Smooth muscle cell (in vitro differentiated cells): ENCODE results near the gene APOA4. TPM values are rescaled to one million over a fixed set of nuclear protein-coding genes. Genes with fewer than 3 reads are reported as not detected.

Experiments
- DNase-seq: peaks from one replicate; lab custom pipeline; 2025; ENCODE audit not compliant: unreplicated experiment; lab: John Stamatoyannopoulos, UW
- H2AFZ ChIP-seq: fragments of 200-600 bp; sonication (generic); 2 replicates; pipeline ENCODE4 v1.6.0; 2016; ENCODE audit warnings: antibody characterized with exemption, low read depth, mild to moderate bottlenecking
- H3F3A ChIP-seq: fragments of 200-600 bp; sonication (generic); 2 replicates; pipeline ENCODE4 v1.6.0; 2017; ENCODE audit warnings: antibody characterized with exemption, low read depth
- H3K27ac ChIP-seq: fragments of 200-600 bp; sonication (generic); 2 replicates; pipeline ENCODE4 v1.5.1; 2016; ENCODE audit warnings: low read depth, mild to moderate bottlenecking
- H3K27me3 ChIP-seq: fragments of 200-600 bp; sonication (generic); 2 replicates; pipeline ENCODE4 v1.6.1; 2016; ENCODE audit warnings: low read depth, mild to moderate bottlenecking
- H3K36me3 ChIP-seq: fragments of 200-600 bp; sonication (generic); 2 replicates; pipeline ENCODE4 v1.5.1; 2016; ENCODE audit warnings: low read depth
- H3K4me1 ChIP-seq: fragments of 200-600 bp; sonication (generic); 2 replicates; pipeline ENCODE4 v1.5.1; 2016; ENCODE audit warnings: low read depth
- H3K4me2 ChIP-seq: fragments of 200-600 bp; sonication (generic); 2 replicates; pipeline ENCODE4 v1.6.0; 2016; ENCODE audit warnings: mild to moderate bottlenecking
- H3K4me3 ChIP-seq: fragments of 200-600 bp; sonication (generic); 2 replicates; pipeline ENCODE4 v1.5.1; 2016; ENCODE audit warnings: mild to moderate bottlenecking
- H3K79me2 ChIP-seq: fragments of 200-600 bp; sonication (generic); 2 replicates; pipeline ENCODE4 v1.6.0; 2016; ENCODE audit warnings: low read depth, mild to moderate bottlenecking
- H3K9ac ChIP-seq: fragments of 200-600 bp; sonication (generic); 2 replicates; pipeline ENCODE4 v1.6.0; 2016; ENCODE audit warnings: low read depth
- H3K9me3 ChIP-seq: fragments of 200-600 bp; sonication (generic); replicated peaks from 2 replicates; pipeline ENCODE4 v1.5.1; 2016; ENCODE audit warnings: low read depth
- H4K20me1 ChIP-seq: fragments of 200-600 bp; sonication (generic); 2 replicates; pipeline ENCODE4 v1.6.0; 2016; ENCODE audit warnings: low read depth
- CTCF ChIP-seq: fragments of 200-600 bp; sonication (generic); IDR thresholded peaks from 2 replicates; pipeline ENCODE4 v1.5.1; 2017; ENCODE audit warnings: borderline replicate concordance, mild to moderate bottlenecking, antibody characterized with exemption; ENCODE audit not compliant: insufficient read depth, poor library complexity, severe bottlenecking
- WGBS: methylation state at CpG from one replicate; pipeline ENCODE4 v1.1.7; 2016; ENCODE audit warnings: low lambda C conversion rate; 5-methylcytosine and 5-hydroxymethylcytosine counted together
- polyA plus RNA-seq: library from polyadenylated mRNA; unstranded; fragments of >200 nt; fragmentation: Nextera tagmentation; extraction: Ambion mirVana; gene quantifications from 2 replicates; pipeline ENCODE4 v1.2.1, GENCODE V29; 2016
- total RNA-seq: library from RNA; depleted of rRNA; stranded (reverse); fragments of >200 nt; gene quantifications from 2 replicates; pipeline ENCODE4 v1.2.3, GENCODE V29; 2014

Gene APOA4
- total and polyA plus RNA-seq, 2 experiments from 2014 or later: 0.15 TPM; not detected in 1

GRCh38 chr11:116827461-116827860, 4.4 kb upstream of the APOA4 start:
- no peak for TF ChIP-seq CTCF
- H3K27ac ChIP-seq: no peak overlapping the region
- no peaks in the 10 kb centered on the region for H4K20me1 ChIP-seq
- no peak overlapping the region for H3K4me2 ChIP-seq
- H3F3A ChIP-seq: no peaks in the 10 kb centered on the region
- H3K9ac ChIP-seq: no peak overlapping the region
- H3K4me1 ChIP-seq: no peaks in the 10 kb centered on the region
- no peak overlapping the region for H2AFZ ChIP-seq
- no peaks in the 10 kb centered on the region for H3K79me2 ChIP-seq
- H3K9me3 ChIP-seq: no peaks in the 10 kb centered on the region
- no peaks in the 10 kb centered on the region for H3K36me3 ChIP-seq
- no peak overlapping the region for H3K4me3 ChIP-seq
- no peaks in the 10 kb centered on the region for H3K27me3 ChIP-seq
- 88% methylated on average over 6 of the region's 6 CpGs for WGBS
- no peak for DNase-seq

GRCh38 chr11:116826751-116827431, 3.8 kb upstream of the APOA4 start:
- Histone ChIP-seq H3K36me3 (no peaks in the 10 kb centered on the region), H3K27ac (no peak overlapping the region), H2AFZ (no peak overlapping the region), H3K27me3 (no peaks in the 10 kb centered on the region), H3F3A (no peaks in the 10 kb centered on the region), H3K4me3 (no peak overlapping the region), H3K79me2 (no peaks in the 10 kb centered on the region), H3K4me1 (no peaks in the 10 kb centered on the region), H3K9ac (no peak overlapping the region), H4K20me1 (no peaks in the 10 kb centered on the region), H3K9me3 (no peaks in the 10 kb centered on the region), H3K4me2 (no peak overlapping the region)
- TF ChIP-seq CTCF: no peak
- 63% methylated on average over 9 of the region's 9 CpGs for WGBS
- no peak for DNase-seq

GRCh38 chr11:116825854-116826750, 3.0 kb upstream of the APOA4 start:
- no peak overlapping the region for H2AFZ ChIP-seq

More at GRCh38 chr11:116825854-116826750, 3.0 kb upstream of the APOA4 start:
- no peak for TF ChIP-seq CTCF
- no peaks in the 10 kb centered on the region for H3F3A ChIP-seq
- no peak overlapping the region for H3K4me3 ChIP-seq
- WGBS: 84% methylated on average over 22 of the region's 22 CpGs
- H3K9me3 ChIP-seq: no peaks in the 10 kb centered on the region
- no peaks in the 10 kb centered on the region for H3K79me2 ChIP-seq
- no peaks in the 10 kb centered on the region for H4K20me1 ChIP-seq
- H3K36me3 ChIP-seq: no peaks in the 10 kb centered on the region
- H3K27ac ChIP-seq: no peak overlapping the region
- H3K4me2 ChIP-seq: no peak overlapping the region
- H3K4me1 ChIP-seq: no peaks in the 10 kb centered on the region
- no peaks in the 10 kb centered on the region for H3K27me3 ChIP-seq
- DNase-seq: no peak
- H3K9ac ChIP-seq: no peak overlapping the region
